ENCODE results near the gene APCDD1L. TPM values are rescaled to one million over a fixed set of nuclear protein-coding genes. Genes with fewer than 3 reads are reported as not detected.
"Not testable (repeated sequence)": the region's sequence is repeated elsewhere in the genome, so short reads cannot be mapped to it uniquely, and the experiment has no call there.

Gene APCDD1L
- total RNA-seq, 1 donor: 16.3 TPM

- Histone ChIP-seq H4K20me1 (ENCODE audit: insufficient read depth, low read length) (no peaks in the 10 kb centered on the region), H3K79me2 (ENCODE audit: insufficient read depth, low read length) (no peaks in the 10 kb centered on the region), H3K27me3 (ENCODE audit: insufficient read depth, low read length) (no peaks in the 10 kb centered on the region), H3K4me1 (ENCODE audit: insufficient read depth, low read length) (peaks cover 67% of the 10 kb centered on the region), H3K9me3 (ENCODE audit: low read depth, low read length) (no peaks in the 10 kb centered on the region), H3K4me2 (ENCODE audit: insufficient read depth, low read length) (peak overlapping the region; percentile 58), H3K27ac (ENCODE audit: low read depth, low read length) (peak overlapping the region; percentile 81), H3K36me3 (ENCODE audit: insufficient read depth, low read length) (peaks cover 5% of the 10 kb centered on the region), H3K4me3 (ENCODE audit: insufficient read depth, low read length) (no peak overlapping the region), H2AFZ (ENCODE audit: low read length) (no peak overlapping the region)
- DNase-seq (ENCODE audit: insufficient read length, low spot score, missing footprints): no peak
- TF ChIP-seq CTCF (IDR thresholded peaks at IDR 0.05; ENCODE audit: extremely low read depth, low read depth, low read length): no peak
These were observed 29.1 kb upstream of the APCDD1L start for GRCh38 chr20:58544286-58544685.

- no peak for TF ChIP-seq CTCF (IDR thresholded peaks at IDR 0.05; ENCODE audit: extremely low read depth, low read depth, low read length)
- no peak overlapping the region for H3K4me3 ChIP-seq (ENCODE audit: insufficient read depth, low read length)
- H3K79me2 ChIP-seq (ENCODE audit: insufficient read depth, low read length): no peaks in the 10 kb centered on the region
- peak overlapping the region; percentile 92 for H3K27ac ChIP-seq (ENCODE audit: low read depth, low read length)
- H3K9me3 ChIP-seq (ENCODE audit: low read depth, low read length): no peaks in the 10 kb centered on the region
- H3K27me3 ChIP-seq (ENCODE audit: insufficient read depth, low read length): no peaks in the 10 kb centered on the region
- H3K36me3 ChIP-seq (ENCODE audit: insufficient read depth, low read length): no peaks in the 10 kb centered on the region
- H3K4me1 ChIP-seq (ENCODE audit: insufficient read depth, low read length): peaks cover 72% of the 10 kb centered on the region
- H3K4me2 ChIP-seq (ENCODE audit: insufficient read depth, low read length): peak overlapping the region; percentile 58
- H4K20me1 ChIP-seq (ENCODE audit: insufficient read depth, low read length): no peaks in the 10 kb centered on the region
- no peak overlapping the region for H2AFZ ChIP-seq (ENCODE audit: low read length)
- no peak for DNase-seq (ENCODE audit: insufficient read length, low spot score, missing footprints)
These were observed 28.1 kb upstream of the APCDD1L start for GRCh38 chr20:58543274-58543673.

- no peak for DNase-seq (ENCODE audit: insufficient read length, low spot score, missing footprints)
- H2AFZ ChIP-seq (ENCODE audit: low read length): no peak overlapping the region
- peak overlapping the region; percentile 54 for H3K4me2 ChIP-seq (ENCODE audit: insufficient read depth, low read length)
These were observed 27.4 kb upstream of the APCDD1L start for GRCh38 chr20:58542411-58543095.

GRCh38 chr20:58542034-58542410 lies 26.8 kb upstream of the APCDD1L start:
- not testable (repeated sequence) for DNase-seq (ENCODE audit: insufficient read length, low spot score, missing footprints); H3K36me3 ChIP-seq (ENCODE audit: insufficient read depth, low read length); H3K4me3 ChIP-seq (ENCODE audit: insufficient read depth, low read length); H3K79me2 ChIP-seq (ENCODE audit: insufficient read depth, low read length); H3K9me3 ChIP-seq (ENCODE audit: low read depth, low read length); H4K20me1 ChIP-seq (ENCODE audit: insufficient read depth, low read length); H3K27me3 ChIP-seq (ENCODE audit: insufficient read depth, low read length)
- H3K27ac ChIP-seq (ENCODE audit: low read depth, low read length): peak overlapping the region; percentile 91
- H3K4me1 ChIP-seq (ENCODE audit: insufficient read depth, low read length): peaks cover 60% of the 10 kb centered on the region
- peak overlapping the region; percentile 59 for H3K4me2 ChIP-seq (ENCODE audit: insufficient read depth, low read length)
- peak overlapping the region; percentile 49 for H2AFZ ChIP-seq (ENCODE audit: low read length)

More at GRCh38 chr20:58542411-58543095, 27.4 kb upstream of the APCDD1L start:
- Histone ChIP-seq H3K9me3 (ENCODE audit: low read depth, low read length) (no peaks in the 10 kb centered on the region), H4K20me1 (ENCODE audit: insufficient read depth, low read length) (no peaks in the 10 kb centered on the region), H3K27ac (ENCODE audit: low read depth, low read length) (peak overlapping the region; percentile 92), H3K79me2 (ENCODE audit: insufficient read depth, low read length) (no peaks in the 10 kb centered on the region), H3K4me1 (ENCODE audit: insufficient read depth, low read length) (peaks cover 66% of the 10 kb centered on the region), H3K27me3 (ENCODE audit: insufficient read depth, low read length) (no peaks in the 10 kb centered on the region), H3K36me3 (ENCODE audit: insufficient read depth, low read length) (no peaks in the 10 kb centered on the region), H3K4me3 (ENCODE audit: insufficient read depth, low read length) (peak overlapping the region; percentile 19)
- TF ChIP-seq CTCF (IDR thresholded peaks at IDR 0.05; ENCODE audit: extremely low read depth, low read depth, low read length): no peak

All from osteoblast (primary cell).